T-cell (primary cell): ENCODE results near the gene OAF. TPM values are rescaled to one million over a fixed set of nuclear protein-coding genes. Genes with fewer than 3 reads are reported as not detected.

Experiments
- ATAC-seq, 4 experiments: fragments of 200-7000 bp in 3 of 4; fragments of 150-1000 bp in 1 of 4; cut with Tn5 transposase; replicated peaks in 1 of 4; 1 replicate in 3 of 4; 2 replicates in 1 of 4; pipeline ENCODE4 v1.10.0; 2021; ENCODE audit warnings: moderate library complexity in 3 of 4, mild to moderate bottlenecking in 2 of 4, moderate number of reproducible peaks in 1 of 4
- CTCF ChIA-PET, 2 donors: fragments of 300-600 bp; sonication (Branson Sonifier 250); formaldehyde crosslinking; loops; one replicate each; lab custom pipeline; 2022; ENCODE audit warnings: antibody characterized with exemption in 2 of 2; lab: Charles Lee
- POLR2A ChIA-PET, 2 donors: fragments of 300-600 bp; sonication (Branson Sonifier 250); formaldehyde crosslinking; loops; one replicate each; lab custom pipeline; 2022; ENCODE audit warnings: antibody characterized with exemption in 2 of 2; lab: Charles Lee
- DNase-seq, 35 experiments: peaks; one replicate each; pipeline versions ENCODE4 v3.0.0 to v3.0.0-alpha.2; 2013 to 2023
- H3K27ac ChIP-seq: one replicate; pipeline ENCODE4 v1.5.1; 2013; ENCODE audit warnings: low read length
- H3K27me3 ChIP-seq, 2 experiments: replicated peaks in 1 of 2; 1 replicate in 1 of 2; 2 replicates in 1 of 2; pipeline versions ENCODE4 v1.6.1 to v1.7.0; 2013; ENCODE audit warnings: low read length in 1 of 2, mixed read lengths in 1 of 2; ENCODE audit not compliant: control insufficient read depth in 2 of 2, insufficient read depth in 2 of 2; ENCODE audit errors: extremely low read depth in 1 of 2
- H3K36me3 ChIP-seq, 2 donors: 1 replicate in 1 of 2; 2 replicates in 1 of 2; pipeline versions ENCODE4 v1.6.1 to v1.7.0; 2013; ENCODE audit warnings: low read length in 1 of 2; ENCODE audit not compliant: control insufficient read depth in 2 of 2, insufficient read depth in 1 of 2; ENCODE audit errors: extremely low read depth in 1 of 2
- H3K4me1 ChIP-seq, 2 experiments: 1 replicate in 1 of 2; 2 replicates in 1 of 2; pipeline versions ENCODE4 v1.6.1 to v1.7.0; 2013; ENCODE audit warnings: low read length in 2 of 2, mixed read lengths in 1 of 2; ENCODE audit not compliant: insufficient read depth in 2 of 2, control insufficient read depth in 1 of 2; ENCODE audit errors: extremely low read depth in 1 of 2
- H3K4me3 ChIP-seq, 2 donors: 1 replicate in 1 of 2; 2 replicates in 1 of 2; pipeline versions ENCODE4 v1.5.1 to v1.7.0; 2013; ENCODE audit warnings: mild to moderate bottlenecking in 2 of 2, low read length in 1 of 2, moderate library complexity in 1 of 2; ENCODE audit not compliant: control insufficient read depth in 1 of 2; ENCODE audit errors: extremely low read depth in 1 of 2
- H3K9me3 ChIP-seq: 2 replicates; pipeline ENCODE4 v1.7.0; 2013
- H3K27ac Mint-ChIP-seq, 2 donors: one replicate each; pipeline ENCODE4 v1.8.0; 2020 to 2021; ENCODE audit warnings: mild to moderate bottlenecking in 2 of 2, mixed read lengths in 2 of 2
- H3K27me3 Mint-ChIP-seq, 2 donors: one replicate each; pipeline ENCODE4 v1.8.0; 2021 to 2022; ENCODE audit warnings: mixed read lengths in 2 of 2
- H3K36me3 Mint-ChIP-seq: one replicate; pipeline ENCODE4 v1.8.0; 2021; ENCODE audit warnings: mixed read lengths
- H3K4me1 Mint-ChIP-seq, 3 donors: one replicate each; pipeline ENCODE4 v1.8.0; 2020 to 2022; ENCODE audit warnings: mixed read lengths in 3 of 3, mild to moderate bottlenecking in 1 of 3
- H3K4me3 Mint-ChIP-seq, 3 donors: one replicate each; pipeline ENCODE4 v1.8.0; 2020 to 2022; ENCODE audit warnings: mild to moderate bottlenecking in 3 of 3, mixed read lengths in 3 of 3, moderate library complexity in 3 of 3
- H3K9me3 Mint-ChIP-seq, 3 donors: one replicate each; pipeline ENCODE4 v1.8.0; 2020 to 2022; ENCODE audit warnings: mixed read lengths in 3 of 3
- WGBS: methylation state at CpG from one replicate; pipeline ENCODE4 v1.1.5; 2013; ENCODE audit warnings: missing lambda C conversion rate; ENCODE audit not compliant: insufficient coverage; 5-methylcytosine and 5-hydroxymethylcytosine counted together
- total RNA-seq, 35 experiments: library from RNA in 6 of 35; stranded (reverse) in 6 of 35; fragments of 120-200 nt in 1 of 35; gene quantifications; one replicate each; pipeline versions ENCODE4 v1.2.1 to v1.2.4 and lab custom pipeline; 2013 to 2026

OAF gene
- total RNA-seq, 5 donors from 2014 or later (not counting 1 experiment from before 2014, with no cell fraction given) = 3.2 to 6.0 (median 4.0) TPM

DNA sequence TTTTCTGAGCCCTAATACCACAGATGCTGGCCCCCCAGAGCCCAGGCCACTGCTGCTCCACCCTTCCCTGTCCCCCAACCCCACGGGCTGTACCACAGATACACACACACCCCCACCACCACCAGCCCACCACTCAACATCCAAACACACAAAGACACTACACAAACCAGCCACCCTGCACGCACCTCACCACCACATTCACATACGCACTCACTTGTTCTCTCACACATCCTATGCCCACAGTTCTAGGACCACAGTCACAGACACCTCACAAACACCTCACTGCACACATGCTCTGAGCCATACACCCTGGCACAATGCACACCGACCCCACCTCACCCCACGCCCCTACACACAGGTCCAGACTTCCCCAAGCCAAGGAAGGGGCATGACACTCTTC lies 22.5 kb upstream of the OAF start:
- no peak overlapping the region for H3K4me3 ChIP-seq
- Mint-ChIP-seq H3K4me3 (no peak overlapping the region), H3K27ac (no peak overlapping the region), H3K36me3 (no peaks in the 10 kb centered on the region), H3K9me3 (no peaks in the 10 kb centered on the region), H3K27me3 (peaks cover 21 to 31% of the 10 kb centered on the region in 2 donors), H3K4me1 (no peaks in the 10 kb centered on the region)
- H3K9me3 ChIP-seq = no peaks in the 10 kb centered on the region
- DNase-seq (no peak), ATAC-seq (no peak)
- no peaks in the 10 kb centered on the region for H3K36me3 ChIP-seq
- H3K27ac ChIP-seq = no peak overlapping the region
- peaks cover 0 to 38% of the 10 kb centered on the region in 2 experiments for H3K27me3 ChIP-seq
- POLR2A ChIA-PET = no interaction called here
- H3K4me1 ChIP-seq = no peaks in the 10 kb centered on the region
- WGBS = 82% methylated on average over 3 of the region's 5 CpGs
- CTCF ChIA-PET = no interaction called here

DNA sequence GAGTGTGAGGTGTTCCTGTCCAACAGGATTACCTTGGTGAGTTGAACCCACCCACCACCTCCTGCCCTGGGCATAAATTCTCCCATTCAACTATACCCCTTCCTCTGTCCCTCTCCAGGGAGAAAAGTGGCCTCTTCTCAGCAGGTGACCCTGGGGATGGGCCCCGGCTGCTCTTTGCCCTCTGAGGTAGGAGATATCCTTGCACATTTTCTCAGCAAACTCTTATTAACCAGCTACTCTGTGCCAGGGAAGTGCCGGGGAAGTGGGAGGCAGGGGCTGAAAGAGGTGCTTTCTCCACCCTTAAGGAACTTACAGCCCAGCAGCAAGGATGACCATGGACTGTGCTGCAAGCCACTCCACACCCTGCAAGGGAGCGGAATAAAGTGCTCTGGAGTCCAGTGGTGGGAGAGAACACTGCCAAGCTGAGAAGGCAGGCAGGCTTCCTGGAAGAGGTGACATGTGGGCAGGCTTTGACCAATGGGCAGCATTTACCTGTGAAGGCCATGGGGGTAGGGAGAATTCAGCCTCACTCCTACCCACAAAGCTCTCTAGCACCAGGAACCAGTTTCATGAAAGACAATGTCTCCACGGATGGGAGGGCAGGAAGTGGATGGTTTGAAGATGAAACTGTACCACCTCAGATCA lies 21.9 kb upstream of the OAF start:
- ChIA-PET POLR2A (no interaction called here), CTCF (no interaction called here)
- peaks cover 0 to 40% of the 10 kb centered on the region in 2 experiments for H3K27me3 ChIP-seq
- H3K4me3 Mint-ChIP-seq = no peak overlapping the region
- no peaks in the 10 kb centered on the region for H3K36me3 Mint-ChIP-seq
- no peak overlapping the region for H3K27ac Mint-ChIP-seq
- peaks cover 21 to 26% of the 10 kb centered on the region in 2 donors for H3K27me3 Mint-ChIP-seq
- H3K9me3 ChIP-seq = no peaks in the 10 kb centered on the region
- no peaks in the 10 kb centered on the region for H3K4me1 Mint-ChIP-seq
- no peaks in the 10 kb centered on the region for H3K4me1 ChIP-seq
- H3K4me3 ChIP-seq = no peak overlapping the region
- ATAC-seq (no peak), DNase-seq (no peak)
- no peak overlapping the region for H3K27ac ChIP-seq
- WGBS = no CpG with 5 or more reads among the region's 4 CpGs
- H3K9me3 Mint-ChIP-seq = no peaks in the 10 kb centered on the region
- H3K36me3 ChIP-seq = no peaks in the 10 kb centered on the region

DNA sequence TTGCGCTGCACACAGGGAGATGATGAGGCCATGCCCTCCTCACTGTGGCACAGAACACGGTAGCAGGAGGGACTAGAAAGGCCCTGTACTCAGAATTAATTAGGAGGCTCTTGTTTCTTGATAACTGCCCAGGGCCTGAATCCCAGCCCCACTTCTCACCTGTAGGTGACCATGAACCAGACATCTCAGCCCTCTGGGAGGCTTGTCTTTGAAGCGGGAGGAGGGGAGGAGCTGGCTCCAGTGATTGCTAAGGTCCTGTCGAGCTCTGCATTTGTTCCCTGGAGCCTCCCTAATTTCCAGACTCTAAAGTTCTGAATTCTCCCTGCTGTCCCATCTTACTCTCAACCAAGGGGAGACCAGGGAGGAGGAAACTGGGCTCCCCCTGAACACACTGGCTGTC lies 19.8 kb upstream of the OAF start:
- CTCF ChIA-PET = no interaction called here
- no peaks in the 10 kb centered on the region for H3K4me1 Mint-ChIP-seq
- H3K36me3 ChIP-seq = no peaks in the 10 kb centered on the region
- POLR2A ChIA-PET = no interaction called here
- no peak overlapping the region for H3K27ac Mint-ChIP-seq
- peaks cover 0 to 31% of the 10 kb centered on the region in 2 experiments for H3K27me3 ChIP-seq
- H3K27ac ChIP-seq = no peak overlapping the region
- H3K9me3 Mint-ChIP-seq = no peaks in the 10 kb centered on the region
- no peaks in the 10 kb centered on the region for H3K4me1 ChIP-seq
- H3K4me3 Mint-ChIP-seq = no peak overlapping the region
- 57% methylated on average over 1 of the region's 4 CpGs for WGBS
- H3K9me3 ChIP-seq = no peaks in the 10 kb centered on the region
- H3K4me3 ChIP-seq = no peak overlapping the region
- ATAC-seq (no peak), DNase-seq (no peak)
- no peaks in the 10 kb centered on the region for H3K36me3 Mint-ChIP-seq
- peaks cover 17 to 18% of the 10 kb centered on the region in 2 donors for H3K27me3 Mint-ChIP-seq

DNA sequence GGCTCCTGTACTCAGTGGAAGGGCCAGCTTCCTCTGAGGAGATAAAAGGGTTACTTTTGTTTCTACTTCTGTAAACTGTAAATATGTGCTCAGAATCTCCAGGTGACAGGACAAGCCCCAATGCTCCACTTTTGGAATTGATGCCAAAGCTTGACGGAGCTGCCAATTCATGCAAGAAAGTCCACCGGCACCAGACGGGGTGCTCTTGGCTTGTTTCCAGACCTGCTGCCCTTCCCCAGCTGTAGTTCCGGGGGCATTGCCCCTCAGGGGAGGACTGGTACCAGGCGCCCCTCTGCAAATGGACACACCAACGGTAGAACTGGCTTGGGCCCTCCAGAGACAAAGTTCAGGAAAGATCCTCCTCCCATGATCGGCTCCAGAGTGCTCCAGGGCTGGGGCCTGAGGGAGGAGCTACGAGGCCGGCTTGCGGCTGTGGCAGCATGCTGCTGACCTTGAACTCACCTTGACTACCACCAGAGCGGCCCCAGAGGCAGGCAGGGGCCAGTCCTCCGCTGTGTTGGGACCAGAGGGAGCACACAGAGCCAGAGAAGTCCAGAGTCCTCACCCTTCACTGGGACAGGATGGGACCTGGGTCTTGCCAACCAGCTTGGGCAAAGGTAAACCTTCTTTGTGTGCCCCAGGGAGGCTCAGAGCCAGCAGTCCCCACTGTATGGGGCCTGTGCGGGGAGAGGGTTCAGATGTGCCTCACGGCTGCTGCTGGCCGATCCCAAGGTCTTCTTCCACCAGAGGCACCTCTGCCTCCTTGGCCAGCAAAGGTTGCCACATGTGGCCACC lies 17.8 kb upstream of the OAF start:
- Histone ChIP-seq H3K27ac (no peak overlapping the region), H3K36me3 (no peaks in the 10 kb centered on the region), H3K9me3 (no peaks in the 10 kb centered on the region), H3K4me3 (no peak overlapping the region), H3K27me3 (peaks cover 0 to 32% of the 10 kb centered on the region in 2 experiments), H3K4me1 (no peaks in the 10 kb centered on the region)
- no peaks in the 10 kb centered on the region for H3K4me1 Mint-ChIP-seq
- H3K9me3 Mint-ChIP-seq = no peaks in the 10 kb centered on the region
- peaks cover 19 to 24% of the 10 kb centered on the region in 2 donors for H3K27me3 Mint-ChIP-seq
- DNase-seq (no peak), ATAC-seq (no peak)
- no peaks in the 10 kb centered on the region for H3K36me3 Mint-ChIP-seq
- POLR2A ChIA-PET = no interaction called here
- no peak overlapping the region for H3K4me3 Mint-ChIP-seq
- no peak overlapping the region for H3K27ac Mint-ChIP-seq
- 81% methylated on average over 14 of the region's 15 CpGs for WGBS
- CTCF ChIA-PET = interaction anchor here in 1 of 2 donors (1.1 kb wide), 1 partner anchor 21 kb away, joined by 3 read pairs; no protein-coding TSS in a partner anchor

DNA sequence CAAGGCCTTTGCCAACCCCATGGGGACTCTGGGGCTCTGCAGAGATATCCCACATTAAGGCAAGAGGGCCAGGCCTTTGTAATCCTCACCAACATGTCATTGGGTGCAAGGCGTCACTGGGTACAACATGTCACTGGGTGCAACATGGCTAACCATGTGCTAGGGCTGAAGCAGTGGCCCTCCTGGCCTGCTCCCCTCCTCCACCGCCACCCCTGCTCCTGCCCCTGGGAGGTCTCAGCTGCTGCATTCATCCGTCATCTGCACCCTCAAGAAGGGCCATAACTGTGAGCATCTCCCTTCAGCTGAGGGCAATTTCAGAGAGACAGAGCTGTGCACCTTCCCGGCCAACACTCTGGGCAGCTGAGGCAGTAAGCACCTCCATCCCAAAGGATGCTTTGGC lies 16.7 kb upstream of the OAF start:
- H3K36me3 Mint-ChIP-seq = no peaks in the 10 kb centered on the region
- 69% methylated on average over 4 of the region's 4 CpGs for WGBS
- DNase-seq = no peak
- H3K4me1 Mint-ChIP-seq = no peaks in the 10 kb centered on the region
- Histone ChIP-seq H3K36me3 (no peaks in the 10 kb centered on the region), H3K27ac (no peak overlapping the region), H3K9me3 (no peaks in the 10 kb centered on the region), H3K4me3 (no peak overlapping the region), H3K4me1 (no peaks in the 10 kb centered on the region), H3K27me3 (peaks cover 0 to 40% of the 10 kb centered on the region in 2 experiments)
- H3K9me3 Mint-ChIP-seq = no peaks in the 10 kb centered on the region
- CTCF ChIA-PET = no interaction called here
- ATAC-seq = no peak
- peaks cover 20 to 26% of the 10 kb centered on the region in 2 donors for H3K27me3 Mint-ChIP-seq
- POLR2A ChIA-PET = interaction anchor here in 1 of 2 donors (0.6 kb wide), 1 partner anchor 20 kb away, joined by 4 read pairs; no protein-coding TSS in a partner anchor
- H3K4me3 Mint-ChIP-seq = no peak overlapping the region
- H3K27ac Mint-ChIP-seq = no peak overlapping the region

DNA sequence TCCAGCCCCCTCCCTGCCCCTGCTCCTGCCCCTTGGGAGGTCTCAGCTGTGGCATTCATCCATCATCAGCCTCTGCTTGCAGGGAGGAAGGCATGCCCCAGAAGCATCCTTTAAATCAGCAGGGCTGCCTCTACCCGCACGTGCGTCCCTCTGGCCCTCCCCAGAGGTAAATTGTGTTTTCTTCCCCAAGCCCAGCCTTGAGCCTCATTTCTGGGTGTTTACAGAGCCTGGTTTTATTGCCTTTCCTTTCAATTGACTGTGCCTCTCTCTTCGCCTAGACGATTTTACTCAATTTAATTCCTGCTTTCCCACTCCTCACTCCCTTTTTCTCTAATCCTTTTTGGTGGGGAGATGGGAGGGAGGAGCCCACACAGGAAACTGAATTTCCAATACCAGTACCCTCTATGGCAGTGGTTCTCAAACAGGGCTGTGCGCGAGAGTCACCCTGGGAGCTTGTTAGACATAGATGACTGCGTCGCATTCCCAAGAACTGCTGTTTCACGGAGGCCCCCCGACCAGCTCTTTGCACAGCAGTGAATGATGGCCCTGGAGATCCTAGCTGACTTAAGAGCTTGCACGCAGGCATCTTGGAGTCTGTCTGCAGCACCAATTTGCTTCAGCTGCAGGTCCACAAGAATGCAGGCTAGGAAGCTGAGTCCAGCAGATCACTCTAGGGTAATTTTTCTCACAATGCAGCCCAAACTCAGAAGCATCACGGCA lies 15.1 kb upstream of the OAF start:
- ChIA-PET POLR2A (no interaction called here), CTCF (no interaction called here)

More for the DNA sequence above, 15.1 kb upstream of the OAF start:
- H3K27ac ChIP-seq = no peak overlapping the region
- 89% methylated on average over 11 of the region's 13 CpGs for WGBS
- H3K4me3 ChIP-seq = no peak overlapping the region
- H3K9me3 ChIP-seq = no peaks in the 10 kb centered on the region
- peaks cover 0 to 42% of the 10 kb centered on the region in 2 experiments for H3K27me3 ChIP-seq
- no peak for ATAC-seq
- Mint-ChIP-seq H3K36me3 (no peaks in the 10 kb centered on the region), H3K4me3 (no peak overlapping the region), H3K4me1 (no peaks in the 10 kb centered on the region), H3K27me3 (peaks cover 14 to 27% of the 10 kb centered on the region in 2 donors), H3K27ac (no peak overlapping the region), H3K9me3 (no peaks in the 10 kb centered on the region)
- H3K36me3 ChIP-seq = no peaks in the 10 kb centered on the region
- no peaks in the 10 kb centered on the region for H3K4me1 ChIP-seq
- DNase-seq = no peak
